Neuronal stem cell (in vitro differentiated cells): Measurements from ENCODE around the gene NFATC4.
A peak's percentile ranks its signal among the peaks of the same experiment; 100 is the strongest.

Experiments
- DNase-seq: peaks from one replicate; pipeline ENCODE4 v3.0.0-alpha.2; 2013; ENCODE audit warnings: low spot score
- H2AFZ ChIP-seq: one replicate; pipeline ENCODE4 v1.6.1; 2013; ENCODE audit warnings: mild to moderate bottlenecking, low read length, inconsistent platforms
- H2AK5ac ChIP-seq: 2 replicates; pipeline ENCODE4 v1.6.1; 2013; ENCODE audit warnings: low read depth, mild to moderate bottlenecking, inconsistent platforms, low read length, moderate library complexity, mixed read lengths
- H2BK120ac ChIP-seq: 2 replicates; pipeline ENCODE4 v1.6.1; 2013; ENCODE audit warnings: low read depth, mild to moderate bottlenecking, inconsistent platforms, low read length, moderate library complexity, mixed read lengths
- H2BK12ac ChIP-seq: one replicate; pipeline ENCODE4 v1.6.1; 2013; ENCODE audit warnings: low read length, inconsistent platforms
- H2BK15ac ChIP-seq: 2 replicates; pipeline ENCODE4 v1.6.1; 2013; ENCODE audit warnings: mild to moderate bottlenecking, low read length, inconsistent platforms, mixed read lengths
- H2BK5ac ChIP-seq: one replicate; pipeline ENCODE4 v1.6.1; 2013; ENCODE audit warnings: inconsistent platforms, mild to moderate bottlenecking, low read length, moderate library complexity
- H3K14ac ChIP-seq: one replicate; pipeline ENCODE4 v1.6.1; 2013; ENCODE audit warnings: low read length, inconsistent platforms
- H3K18ac ChIP-seq: 2 replicates; pipeline ENCODE4 v1.6.1; 2013; ENCODE audit warnings: low read length, inconsistent platforms
- H3K23ac ChIP-seq: 2 replicates; pipeline ENCODE4 v1.6.1; 2013; ENCODE audit warnings: low read depth, mild to moderate bottlenecking, mixed read lengths, low read length, inconsistent platforms; ENCODE audit not compliant: poor library complexity
- H3K27ac ChIP-seq: replicated peaks from 3 replicates; pipeline ENCODE4 v1.5.1; 2013; ENCODE audit warnings: low read length, inconsistent platforms
- H3K27me3 ChIP-seq, 3 experiments: 2 replicates each; pipeline ENCODE4 v1.6.1; 2013; ENCODE audit warnings: low read length in 3 of 3, mild to moderate bottlenecking in 2 of 3, inconsistent platforms in 1 of 3, low read depth in 1 of 3, mixed read lengths in 1 of 3, moderate library complexity in 1 of 3; ENCODE audit not compliant: control insufficient read depth in 3 of 3, insufficient read depth in 3 of 3
- H3K36me3 ChIP-seq, 2 donors: replicated peaks in 1 of 2; 2 replicates each; pipeline ENCODE4 v1.6.1; 2013; ENCODE audit warnings: low read length in 2 of 2; ENCODE audit not compliant: control insufficient read depth in 2 of 2, insufficient read depth in 2 of 2
- H3K4ac ChIP-seq: 2 replicates; pipeline ENCODE4 v1.6.1; 2013; ENCODE audit warnings: inconsistent platforms, mild to moderate bottlenecking, low read length, moderate library complexity
- H3K4me1 ChIP-seq, 2 donors: 1 replicate in 1 of 2; 2 replicates in 1 of 2; pipeline ENCODE4 v1.6.1; 2013; ENCODE audit warnings: low read length in 2 of 2, low read depth in 1 of 2; ENCODE audit not compliant: control insufficient read depth in 2 of 2, insufficient read depth in 1 of 2
- H3K4me2 ChIP-seq: one replicate; pipeline ENCODE4 v1.6.1; 2013; ENCODE audit warnings: mild to moderate bottlenecking, low read length, inconsistent platforms; ENCODE audit not compliant: insufficient read depth, poor library complexity, severe bottlenecking
- H3K4me3 ChIP-seq, 2 donors: 2 replicates each; pipeline ENCODE4 v1.5.1; 2013; ENCODE audit warnings: low read length in 2 of 2, mild to moderate bottlenecking in 2 of 2, inconsistent platforms in 1 of 2, moderate library complexity in 1 of 2
- H3K79me1 ChIP-seq: one replicate; pipeline ENCODE4 v1.6.1; 2013; ENCODE audit warnings: low read depth, mild to moderate bottlenecking, inconsistent platforms, low read length, moderate library complexity
- H3K9ac ChIP-seq: one replicate; pipeline ENCODE4 v1.6.1; 2013; ENCODE audit warnings: mild to moderate bottlenecking, low read depth, low read length, inconsistent platforms; ENCODE audit not compliant: poor library complexity
- H3K9me3 ChIP-seq, 2 donors: replicated peaks in 1 of 2; 2 replicates each; pipeline versions ENCODE3 to v1.6.1; 2013; ENCODE audit warnings: low read length in 2 of 2, mild to moderate bottlenecking in 2 of 2, inconsistent platforms in 1 of 2, low read depth in 1 of 2, mixed read lengths in 1 of 2, moderate library complexity in 1 of 2; ENCODE audit not compliant: control insufficient read depth in 2 of 2, insufficient read depth in 1 of 2
- H4K8ac ChIP-seq: one replicate; pipeline ENCODE4 v1.6.1; 2013; ENCODE audit warnings: low read depth, mild to moderate bottlenecking, inconsistent platforms, low read length, moderate library complexity
- H4K91ac ChIP-seq: one replicate; pipeline ENCODE4 v1.6.1; 2013; ENCODE audit warnings: low read length, low read depth, mild to moderate bottlenecking, inconsistent platforms; ENCODE audit not compliant: poor library complexity
- WGBS, 2 donors: extraction: QIAGEN DNeasy Blood & Tissue Kit; methylation state at CpG; one replicate each; pipeline ENCODE4 v1.1.7; 2013; ENCODE audit warnings: missing lambda C conversion rate in 2 of 2, mixed read lengths in 1 of 2; ENCODE audit not compliant: insufficient read length in 2 of 2, insufficient replicate concordance in 1 of 2; ENCODE audit errors: extremely low coverage in 2 of 2; 5-methylcytosine and 5-hydroxymethylcytosine counted together

Gene NFATC4

GRCh38 chr14:24399999-24400718 is 32.2 kb downstream of the NFATC4 start:
- Histone ChIP-seq H3K18ac (no peak overlapping the region), H3K36me3 (no peaks in the 10 kb centered on the region), H3K4ac (no peak overlapping the region), H2BK15ac (no peak overlapping the region), H3K27me3 (peaks cover 0 to 68% (median 0%) of the 10 kb centered on the region in 3 experiments), H3K4me1 (peaks cover 11 to 28% of the 10 kb centered on the region in 2 donors), H2AK5ac (peak overlapping the region; percentile 16), H3K4me3 (peak overlapping the region; percentile 47 to 85), H4K8ac (no peak overlapping the region), H3K9ac (no peak overlapping the region), H3K27ac (no peak overlapping the region), H4K91ac (no peak overlapping the region), H3K9me3 (peaks cover 0 to 3% of the 10 kb centered on the region in 2 donors), H2BK120ac (no peak overlapping the region), H3K23ac (no peak overlapping the region), H2BK5ac (no peak overlapping the region), H3K79me1 (peaks cover 3% of the 10 kb centered on the region), H3K14ac (no peak overlapping the region), H2AFZ (peak overlapping the region; percentile 92), H3K4me2 (peak overlapping the region; percentile 97), H2BK12ac (no peak overlapping the region)
- no peak for DNase-seq
- no CpG with 5 or more reads among the region's 4 CpGs for WGBS, 2 donors

GRCh38 chr14:24401810-24402702 is 34.1 kb downstream of the NFATC4 start:
- H3K9me3 ChIP-seq = no peaks in the 10 kb centered on the region
- no peak overlapping the region for H3K4me3 ChIP-seq

GRCh38 chr14:24403294-24403998 is 35.5 kb downstream of the NFATC4 start:
- no peak overlapping the region for H3K23ac ChIP-seq
- H3K27me3 ChIP-seq = peaks cover 0 to 40% (median 0%) of the 10 kb centered on the region in 3 experiments
- no peak overlapping the region for H2BK120ac ChIP-seq
- H3K14ac ChIP-seq = no peak overlapping the region
- no peak overlapping the region for H3K9ac ChIP-seq
- H3K4me2 ChIP-seq = no peak overlapping the region
- H4K8ac ChIP-seq = no peak overlapping the region
- no CpG with 5 or more reads among the region's 7 CpGs for WGBS, 2 donors
- peaks cover 8 to 22% of the 10 kb centered on the region in 2 donors for H3K4me1 ChIP-seq
- H2AK5ac ChIP-seq = no peak overlapping the region
- H2BK15ac ChIP-seq = no peak overlapping the region
- H2BK12ac ChIP-seq = no peak overlapping the region
- no peaks in the 10 kb centered on the region for H3K9me3 ChIP-seq
- peaks cover 3% of the 10 kb centered on the region for H3K79me1 ChIP-seq
- H2AFZ ChIP-seq = no peak overlapping the region
- H2BK5ac ChIP-seq = no peak overlapping the region
- peaks cover 0 to 3% of the 10 kb centered on the region in 2 donors for H3K36me3 ChIP-seq
- no peak for DNase-seq
- no peak overlapping the region for H3K27ac ChIP-seq
- H3K18ac ChIP-seq = no peak overlapping the region
- no peak overlapping the region for H3K4ac ChIP-seq
- no peak overlapping the region for H3K4me3 ChIP-seq
- H4K91ac ChIP-seq = no peak overlapping the region

More at GRCh38 chr14:24401810-24402702, 34.1 kb downstream of the NFATC4 start:
- peaks cover 3% of the 10 kb centered on the region for H3K79me1 ChIP-seq
- H3K4ac ChIP-seq = no peak overlapping the region
- H4K8ac ChIP-seq = no peak overlapping the region
- H3K14ac ChIP-seq = no peak overlapping the region
- no peak overlapping the region for H4K91ac ChIP-seq
- no peak overlapping the region for H2BK12ac ChIP-seq
- H2AFZ ChIP-seq = no peak overlapping the region
- no peak for DNase-seq
- H3K4me2 ChIP-seq = no peak overlapping the region
- no peak overlapping the region for H3K27ac ChIP-seq
- peaks cover 11 to 28% of the 10 kb centered on the region in 2 donors for H3K4me1 ChIP-seq
- H3K23ac ChIP-seq = no peak overlapping the region
- no peak overlapping the region for H2BK120ac ChIP-seq
- peaks cover 0 to 49% (median 0%) of the 10 kb centered on the region in 3 experiments for H3K27me3 ChIP-seq
- H2BK5ac ChIP-seq = no peak overlapping the region
- no peak overlapping the region for H2AK5ac ChIP-seq
- no peak overlapping the region for H3K9ac ChIP-seq
- H3K18ac ChIP-seq = no peak overlapping the region
- no peak overlapping the region for H2BK15ac ChIP-seq
- WGBS, 2 donors = no CpG with 5 or more reads among the region's 9 CpGs
- peaks cover 0 to 2% of the 10 kb centered on the region in 2 donors for H3K36me3 ChIP-seq
